ENCODE data around the gene NAT9. TPM values are rescaled to one million over a fixed set of nuclear protein-coding genes. Genes with fewer than 3 reads are reported as not detected.

NAT9 gene
- total RNA-seq, 1 experiment from 2014 or later, result 32.7 TPM

Other genes starting within 250 kb of the NAT9 start
- not detected in 2 replicates for gene CD300LB, start 244.9 kb downstream of the NAT9 start, total RNA-seq (2014; rRNA removed; shearing (Covaris generic))
- not detected in 2 replicates for gene CD300C, start 230.2 kb downstream of the NAT9 start, total RNA-seq (2014; rRNA removed; shearing (Covaris generic))
- not detected in 2 replicates for gene CD300H, start 208.8 kb downstream of the NAT9 start, total RNA-seq (2014; rRNA removed; shearing (Covaris generic))
- not detected in 2 replicates for gene CD300LD, start 184.1 kb downstream of the NAT9 start, total RNA-seq (2014; rRNA removed; shearing (Covaris generic))
- not detected in 2 replicates for gene CD300E, start 152.6 kb downstream of the NAT9 start, total RNA-seq (2014; rRNA removed; shearing (Covaris generic))
- gene CD300LF, start 63.4 kb downstream of the NAT9 start, total RNA-seq (2014; rRNA removed; shearing (Covaris generic)), result not detected in 2 replicates
- gene RAB37, start 39.1 kb downstream of the NAT9 start, total RNA-seq (2014; rRNA removed; shearing (Covaris generic)), result 1.4 and 4.2 TPM in 2 replicates
- 82.3 and 90.0 TPM in 2 replicates for gene NHERF1, start 27.7 kb downstream of the NAT9 start, total RNA-seq (2014; rRNA removed; shearing (Covaris generic))
- gene GRIN2C, start 83.5 kb upstream of the NAT9 start, total RNA-seq (2014; rRNA removed; shearing (Covaris generic)), result 0.37 and 1.3 TPM in 2 replicates
- 120 and 154 TPM in 2 replicates for gene FDXR, start 96.6 kb upstream of the NAT9 start, total RNA-seq (2014; rRNA removed; shearing (Covaris generic))
- not detected in 2 replicates for gene FADS6, start 117.3 kb upstream of the NAT9 start, total RNA-seq (2014; rRNA removed; shearing (Covaris generic))
- gene USH1G, start 146.9 kb upstream of the NAT9 start, total RNA-seq (2014; rRNA removed; shearing (Covaris generic)), result 1.4 and 1.9 TPM in 2 replicates
- gene OTOP2, start 147.9 kb upstream of the NAT9 start, total RNA-seq (2014; rRNA removed; shearing (Covaris generic)), result not detected in 2 replicates
- not detected in 2 replicates for gene OTOP3, start 159.6 kb upstream of the NAT9 start, total RNA-seq (2014; rRNA removed; shearing (Covaris generic))
- gene HID1, start 196.4 kb upstream of the NAT9 start, total RNA-seq (2014; rRNA removed; shearing (Covaris generic)), result 2.1 and 4.7 TPM in 2 replicates
- gene CDR2L, start 211.3 kb upstream of the NAT9 start, total RNA-seq (2014; rRNA removed; shearing (Covaris generic)), result 21.8 and 24.4 TPM in 2 replicates
- gene MRPL58, start 236.3 kb upstream of the NAT9 start, total RNA-seq (2014; rRNA removed; shearing (Covaris generic)), result 98.4 and 99.0 TPM in 2 replicates